GM19328 (cell line): ENCODE measurements around the gene THADA.

Experiments used
- ATAC-seq: cut with Tn5 transposase; IDR thresholded peaks from one replicate; pipeline ENCODE4 v1.9.1; 2021; ENCODE audit warnings: mild to moderate bottlenecking, moderate library complexity; ENCODE audit not compliant: unreplicated experiment

The THADA gene

DNA sequence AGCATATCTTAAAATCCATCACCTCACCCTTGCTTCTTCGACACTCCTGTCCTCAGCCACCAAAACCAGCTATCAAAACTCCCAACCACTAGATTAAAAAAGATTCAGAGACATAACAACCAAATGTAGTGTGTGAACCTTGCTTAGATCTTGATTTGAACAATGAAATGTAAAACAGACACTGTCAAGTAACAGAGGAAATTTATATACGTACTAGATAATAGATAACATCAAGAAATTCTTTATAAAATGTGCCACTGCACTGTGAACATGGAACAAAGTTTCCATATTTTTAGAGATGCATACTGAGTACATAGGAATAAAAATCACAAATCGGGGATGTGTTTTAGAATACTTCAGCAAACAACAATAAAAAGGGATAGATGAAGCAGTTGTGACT lies 86.0 kb downstream of the THADA start:
- ATAC-seq = no peak

DNA sequence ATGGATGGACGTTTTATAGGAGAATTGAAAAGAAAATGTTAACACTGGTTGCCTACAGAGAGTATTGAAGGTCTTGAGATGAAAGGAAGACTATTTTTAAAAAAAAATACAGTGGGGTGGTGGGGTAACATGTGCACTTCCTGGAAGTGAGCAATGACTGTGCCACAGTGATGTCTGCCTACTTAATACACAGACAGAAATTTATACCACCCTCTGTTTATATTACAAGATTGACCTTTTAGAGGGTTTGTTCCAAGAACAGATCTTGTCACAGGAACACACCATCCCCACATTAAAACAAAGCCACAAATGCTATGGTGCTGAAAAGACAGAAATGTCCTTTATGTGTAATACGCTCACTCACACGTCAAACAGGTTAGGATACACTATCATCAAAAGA lies 87.6 kb downstream of the THADA start:
- ATAC-seq = no peak

DNA sequence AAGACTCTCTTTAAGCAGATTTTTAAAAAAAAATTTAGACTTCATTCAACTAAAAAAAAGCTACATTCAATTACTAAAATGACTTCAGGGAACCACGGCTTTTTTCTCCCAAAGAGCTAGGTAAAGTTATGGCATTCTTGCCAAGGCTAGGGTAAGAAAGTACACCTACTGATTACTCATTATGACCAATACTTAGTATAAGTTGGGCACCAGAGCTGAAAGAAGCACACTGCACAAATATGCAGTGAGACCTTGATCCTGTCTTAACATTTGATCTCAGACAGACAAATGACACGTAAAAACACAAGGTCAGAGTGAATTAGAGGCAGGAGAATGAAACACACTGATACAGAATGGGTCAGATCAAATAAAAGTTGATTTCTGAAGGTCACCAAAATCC lies 88.7 kb downstream of the THADA start:
- no peak for ATAC-seq

DNA sequence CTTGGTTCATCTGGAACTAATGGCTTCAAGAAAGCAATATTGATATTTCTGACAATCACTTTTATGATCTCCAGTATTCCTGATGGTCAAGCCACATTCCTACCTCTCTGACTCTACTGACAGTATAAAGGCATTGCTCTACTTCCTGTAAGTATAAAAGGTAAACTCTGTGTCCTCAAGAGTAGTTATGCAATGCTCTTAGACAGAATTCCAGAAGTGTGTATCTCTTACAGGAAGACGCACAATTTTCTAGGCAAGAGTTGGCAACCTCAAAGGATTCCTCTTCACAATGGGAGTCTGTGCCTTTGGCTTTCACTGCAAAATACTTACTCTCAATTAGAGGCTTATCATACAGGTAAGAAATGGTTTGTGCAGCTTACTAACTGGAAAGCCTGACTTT lies 100.1 kb downstream of the THADA start:
- no peak for ATAC-seq

DNA sequence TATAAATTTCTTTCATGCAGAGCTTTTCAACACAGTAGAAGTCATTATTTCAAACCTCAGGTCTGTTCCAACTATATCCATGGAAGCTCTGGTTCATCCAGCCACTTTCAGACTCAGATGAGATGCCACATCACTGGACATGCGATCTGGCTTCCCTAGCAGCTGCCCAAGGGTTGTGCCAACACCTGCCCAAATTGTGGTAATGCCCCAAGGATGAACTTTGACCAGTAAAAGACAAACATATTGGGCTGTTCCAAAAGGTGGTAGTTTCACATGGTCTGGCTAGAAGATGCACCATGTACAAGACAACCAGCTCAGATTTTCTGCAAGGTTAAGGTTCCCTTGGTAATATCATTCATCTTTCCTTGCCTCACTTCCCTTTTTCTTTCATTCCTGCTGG lies 101.9 kb downstream of the THADA start:
- ATAC-seq = no peak

DNA sequence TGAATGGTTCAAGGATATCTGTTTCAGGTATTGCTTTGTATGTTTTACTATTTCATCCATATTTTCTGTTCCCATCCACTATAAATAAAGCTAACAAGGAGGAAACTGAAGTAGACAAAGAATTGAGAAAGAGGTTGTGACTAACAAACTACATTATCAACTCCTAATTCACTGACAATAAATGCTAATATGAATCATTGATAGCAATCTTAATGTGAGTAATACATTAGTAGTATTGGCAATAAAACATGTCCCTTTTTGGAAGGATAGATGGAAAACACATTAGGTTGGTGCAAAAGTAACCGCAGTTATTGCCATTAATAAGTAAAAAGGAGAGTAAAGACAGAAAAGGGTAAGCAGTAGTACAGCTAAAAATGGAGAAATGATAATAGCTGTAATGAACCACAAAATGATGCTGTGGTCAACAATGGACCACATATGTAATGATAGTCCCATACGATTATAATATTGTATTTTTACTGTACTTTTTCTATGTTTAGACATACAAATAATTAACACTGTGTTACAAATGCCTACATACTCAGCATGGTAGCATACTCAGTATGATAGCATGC lies 104.7 kb downstream of the THADA start:
- no peak for ATAC-seq

DNA sequence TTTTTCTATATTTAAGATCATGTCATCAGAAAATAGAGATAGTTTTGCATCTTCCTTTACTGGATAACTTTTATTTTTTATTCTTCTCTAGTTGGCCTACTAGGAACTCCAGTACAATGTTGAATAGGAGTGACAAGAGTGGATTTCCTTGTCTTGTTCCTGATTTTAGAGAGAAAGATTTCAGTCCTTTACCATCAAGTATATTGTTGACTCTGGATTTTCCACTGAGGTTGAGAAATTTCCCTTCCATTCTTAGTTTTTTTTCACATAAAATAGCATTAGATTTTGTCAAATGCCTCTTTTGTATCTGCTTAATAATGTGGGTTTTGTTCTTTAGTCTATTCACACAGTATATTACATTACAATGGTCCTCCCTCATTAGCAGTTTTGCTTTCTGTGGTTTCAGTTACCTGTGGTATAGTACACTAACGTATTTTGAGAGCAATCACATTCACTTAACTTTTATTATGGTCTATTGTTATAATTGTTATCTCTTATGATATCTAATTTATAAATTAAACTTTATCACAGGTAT lies 105.5 kb downstream of the THADA start:
- no peak for ATAC-seq

DNA sequence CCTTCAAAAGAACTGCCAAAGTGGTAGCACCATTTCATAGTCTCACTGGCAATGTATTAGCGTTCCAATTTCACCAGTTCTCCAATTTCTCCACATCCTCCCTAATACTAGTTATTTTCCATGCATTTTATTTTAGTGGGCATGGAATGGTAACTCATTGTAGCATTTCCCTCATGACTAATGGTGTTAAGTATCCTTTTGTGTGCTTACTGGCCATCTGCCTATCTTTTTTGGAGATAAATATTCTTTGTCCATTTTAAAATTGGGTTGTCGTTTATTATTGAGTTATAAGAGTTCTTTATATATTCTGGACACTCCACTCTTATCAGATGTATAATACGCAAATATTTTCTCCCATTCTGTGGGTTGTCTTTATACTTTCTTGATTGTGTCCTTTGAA lies 107.1 kb downstream of the THADA start:
- ATAC-seq = no peak

DNA sequence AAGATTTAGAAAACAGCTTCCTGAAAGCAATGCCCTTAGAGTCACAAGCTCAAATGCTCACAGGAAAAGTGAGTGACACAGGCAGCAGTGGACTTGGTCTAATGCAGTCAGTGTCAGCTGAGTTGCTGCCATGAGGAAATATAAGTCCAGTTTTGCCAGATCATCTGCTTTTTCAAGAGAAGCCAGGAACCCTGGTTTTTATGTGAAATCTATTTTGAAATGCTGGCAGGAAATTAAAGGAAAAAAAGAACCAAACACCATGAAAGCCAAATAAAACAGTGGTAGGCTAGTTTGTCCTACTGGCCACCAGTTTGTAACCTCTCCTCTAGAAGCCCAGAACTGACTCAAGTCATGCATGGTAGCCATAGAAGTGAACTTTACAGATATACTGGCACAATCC lies 109.2 kb downstream of the THADA start:
- ATAC-seq = no peak

DNA sequence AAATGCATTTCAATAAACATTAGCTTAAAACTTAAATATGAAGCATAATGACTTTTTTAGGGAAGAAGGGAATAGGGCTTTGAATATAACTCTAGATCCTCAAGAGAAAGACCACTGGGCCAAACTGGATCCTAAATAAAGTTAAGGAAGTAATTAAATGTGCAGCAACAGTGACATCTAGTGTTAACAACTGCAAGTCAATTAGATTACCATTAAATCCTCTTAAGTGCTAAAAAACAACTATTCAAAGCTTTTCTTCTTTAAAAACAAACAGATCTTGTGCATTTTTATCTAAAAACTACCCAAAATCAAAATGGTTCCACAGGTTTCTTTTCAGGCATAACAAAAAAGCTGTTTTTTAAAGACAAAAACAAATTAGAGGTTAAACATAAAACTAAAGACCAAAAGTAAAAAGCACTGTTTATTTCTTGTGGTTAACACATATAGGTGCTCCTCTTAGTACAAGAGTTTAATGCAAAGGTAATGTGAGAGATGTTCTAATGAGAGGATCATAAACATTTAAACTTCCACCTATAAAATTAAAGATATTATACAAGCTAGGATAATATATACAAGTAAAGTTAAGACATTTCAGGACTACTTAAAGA lies 111.4 kb downstream of the THADA start:
- ATAC-seq = no peak

DNA sequence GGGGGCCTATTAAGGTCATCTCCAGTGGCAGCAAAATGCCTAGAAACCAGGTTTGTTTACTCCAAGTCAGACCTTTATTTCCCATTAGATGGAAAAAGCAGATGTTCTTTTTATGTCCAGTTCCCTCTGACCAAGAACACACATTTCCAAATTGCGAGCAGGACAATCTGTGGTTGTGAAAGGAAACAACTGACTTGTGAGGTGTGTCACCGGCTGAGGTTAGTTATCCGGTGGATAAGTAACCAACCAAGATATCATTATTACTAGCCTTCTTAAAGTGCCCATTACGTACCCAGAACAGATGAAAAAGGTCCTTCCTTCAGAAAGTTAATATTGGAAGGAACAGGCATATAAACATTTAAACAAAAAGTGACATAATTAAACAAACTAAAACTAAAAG lies 112.9 kb downstream of the THADA start:
- no peak for ATAC-seq

DNA sequence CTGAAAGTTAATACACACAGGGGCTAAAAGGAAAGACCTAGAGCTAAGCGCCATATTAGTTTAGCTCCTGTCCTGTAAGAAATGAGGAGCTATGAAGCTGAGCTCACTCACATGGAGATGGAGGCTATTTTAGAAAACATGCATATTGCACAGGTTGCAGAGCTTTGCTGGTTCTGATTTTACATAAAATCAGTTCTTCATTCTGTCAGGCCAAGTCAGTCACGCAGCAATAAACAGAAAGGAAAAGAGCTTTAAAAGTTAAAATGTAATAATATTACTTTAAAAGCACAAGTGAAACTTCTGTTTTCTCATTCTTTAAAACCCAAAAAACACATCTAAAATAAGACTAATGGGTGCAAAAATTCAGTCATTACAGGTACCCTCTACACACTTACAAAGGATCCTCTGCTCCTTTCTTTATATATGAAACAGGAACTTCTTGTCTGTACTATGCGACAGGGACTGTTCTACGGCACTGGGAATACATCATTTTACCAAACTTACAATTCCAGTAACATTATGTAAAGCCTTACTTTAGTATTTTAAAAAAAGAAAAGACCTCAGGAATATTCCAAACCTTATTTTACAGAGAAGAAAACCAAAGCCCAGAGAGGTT lies 113.8 kb downstream of the THADA start:
- no peak for ATAC-seq

DNA sequence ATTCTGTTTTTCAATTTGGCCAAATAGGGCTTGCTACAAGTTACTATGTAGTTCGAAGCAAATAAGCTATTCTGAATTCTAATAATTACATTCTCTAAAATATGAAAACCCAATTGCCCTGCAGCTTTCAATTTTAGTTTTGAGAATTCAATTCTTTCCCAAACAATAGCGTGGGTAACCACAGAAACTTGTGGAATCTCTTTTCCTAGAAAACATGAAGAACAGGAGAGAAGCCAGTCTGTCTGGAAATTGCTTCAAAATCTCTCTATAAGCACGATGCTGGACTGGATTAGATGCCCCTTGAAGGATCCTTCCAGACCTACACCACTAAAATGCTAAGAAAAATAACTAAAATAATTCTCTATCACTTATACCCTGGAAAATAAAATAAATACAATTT lies 115.0 kb downstream of the THADA start:
- ATAC-seq = no peak

DNA sequence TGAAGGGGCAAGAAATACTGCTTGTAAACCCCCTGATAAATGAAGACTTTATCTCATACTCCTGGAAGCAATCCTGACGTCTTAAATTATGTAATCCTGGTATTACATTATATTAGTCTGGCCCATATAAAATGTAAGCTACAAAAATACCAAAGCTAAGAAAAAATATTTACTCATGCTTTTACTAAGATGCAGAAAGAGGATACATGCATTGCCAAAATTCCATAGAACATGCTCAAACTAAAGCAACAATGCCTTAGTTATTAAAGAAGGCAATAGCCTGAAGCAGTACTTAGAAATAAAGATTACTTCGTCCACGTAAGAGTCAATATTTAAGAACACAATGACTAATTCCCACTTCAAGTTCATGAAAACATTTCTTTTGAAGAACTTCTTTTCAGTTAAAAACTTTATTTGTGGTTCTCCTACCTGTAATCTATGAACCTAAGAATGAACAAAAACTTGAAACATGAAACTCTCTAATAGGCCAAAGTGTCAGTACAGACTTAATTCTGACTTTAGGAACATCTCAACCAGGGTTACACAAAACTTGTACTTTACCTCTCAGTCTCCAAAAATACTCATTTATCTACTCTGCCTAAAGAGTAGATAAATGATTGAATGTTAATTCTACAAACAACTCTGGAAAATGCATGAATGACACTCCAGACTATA lies 117.3 kb downstream of the THADA start:
- ATAC-seq = no peak

DNA sequence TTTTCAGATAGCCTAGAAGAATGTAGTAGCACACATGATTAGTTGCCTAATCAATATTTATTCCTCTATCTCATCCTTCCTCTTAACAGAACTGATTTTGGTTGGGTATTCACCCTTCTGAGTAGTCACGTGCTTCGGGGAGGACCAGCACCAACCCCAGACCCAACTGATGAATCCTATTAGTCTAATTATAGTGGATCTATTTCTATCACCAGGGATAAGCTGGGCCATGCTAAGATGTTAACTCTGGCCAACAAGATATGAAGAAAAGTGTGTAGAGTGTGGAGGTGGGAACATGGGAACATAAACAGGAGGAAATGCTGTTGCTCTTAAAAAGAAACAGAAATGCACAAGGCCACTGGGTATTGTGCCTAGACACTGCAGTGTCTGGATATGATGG lies 119.9 kb downstream of the THADA start:
- ATAC-seq = no peak

DNA sequence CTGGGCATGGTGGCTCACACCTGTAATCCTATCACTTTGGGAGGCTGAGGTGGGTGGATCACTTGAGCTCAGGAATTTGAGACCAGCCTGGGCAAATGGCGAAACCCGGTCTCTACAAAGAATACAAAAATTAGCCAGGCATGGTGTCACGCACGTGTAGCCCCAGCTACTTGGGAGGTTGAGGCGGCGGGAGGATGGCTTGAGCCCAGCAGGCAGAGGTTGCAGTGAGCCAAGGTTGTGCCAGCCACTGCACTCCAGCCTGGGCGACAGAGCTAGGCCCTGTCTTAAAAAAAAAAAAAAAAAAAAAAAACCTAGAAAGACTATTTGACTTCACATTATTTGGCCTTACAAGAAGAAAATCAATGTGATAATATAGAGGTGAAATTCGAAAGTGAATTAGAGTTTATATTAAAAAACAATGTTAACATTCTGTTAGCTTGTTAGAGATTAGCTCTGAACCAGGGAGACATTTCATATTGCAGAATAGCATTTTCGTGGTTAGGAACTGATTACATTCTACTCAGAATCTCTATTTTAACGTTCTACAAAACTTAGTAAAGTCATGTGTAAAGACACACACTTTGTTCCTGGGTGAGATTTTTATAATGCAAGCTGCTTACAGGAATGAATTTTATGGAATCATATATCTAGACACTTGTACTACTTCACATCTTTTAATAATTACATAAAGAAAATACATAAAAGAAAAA lies 120.5 kb downstream of the THADA start:
- no peak for ATAC-seq

DNA sequence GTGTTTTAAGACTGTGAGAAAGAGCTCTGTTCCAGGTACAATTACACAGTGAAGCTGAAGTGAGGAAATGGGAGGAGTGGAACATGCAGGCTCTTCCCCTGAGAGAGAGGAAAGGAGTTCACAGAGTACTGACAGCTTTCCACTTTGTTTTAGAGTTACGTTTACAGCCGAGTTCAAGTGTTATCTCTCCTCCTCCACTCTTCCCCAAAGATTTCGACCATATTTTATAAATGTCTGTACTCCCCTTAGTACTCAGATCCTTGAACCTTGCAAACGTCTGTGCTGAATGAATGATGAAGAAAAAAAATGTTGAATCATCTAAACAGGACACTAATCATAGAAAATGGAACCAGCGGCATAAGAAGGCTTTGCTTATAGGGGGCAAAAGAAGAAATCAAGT lies 121.6 kb downstream of the THADA start:
- ATAC-seq = no peak

DNA sequence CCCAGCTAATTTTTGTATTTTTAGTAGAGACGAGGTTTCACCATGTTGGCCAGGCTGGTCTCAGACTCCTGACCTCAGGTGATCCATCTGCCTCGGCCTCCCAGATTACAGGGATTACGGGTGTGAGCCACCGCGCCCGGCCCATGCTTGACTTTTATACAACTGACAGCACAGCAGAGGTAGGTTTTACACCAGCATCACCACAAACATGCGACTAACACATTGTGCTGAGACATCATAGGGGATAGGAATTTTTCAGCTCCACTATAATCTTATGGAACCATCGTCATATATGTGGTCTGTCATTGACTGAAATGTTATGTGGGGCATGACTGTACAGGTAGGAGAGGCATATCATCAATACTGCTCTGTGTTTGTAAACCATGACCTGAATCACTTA lies 122.1 kb downstream of the THADA start:
- no peak for ATAC-seq

DNA sequence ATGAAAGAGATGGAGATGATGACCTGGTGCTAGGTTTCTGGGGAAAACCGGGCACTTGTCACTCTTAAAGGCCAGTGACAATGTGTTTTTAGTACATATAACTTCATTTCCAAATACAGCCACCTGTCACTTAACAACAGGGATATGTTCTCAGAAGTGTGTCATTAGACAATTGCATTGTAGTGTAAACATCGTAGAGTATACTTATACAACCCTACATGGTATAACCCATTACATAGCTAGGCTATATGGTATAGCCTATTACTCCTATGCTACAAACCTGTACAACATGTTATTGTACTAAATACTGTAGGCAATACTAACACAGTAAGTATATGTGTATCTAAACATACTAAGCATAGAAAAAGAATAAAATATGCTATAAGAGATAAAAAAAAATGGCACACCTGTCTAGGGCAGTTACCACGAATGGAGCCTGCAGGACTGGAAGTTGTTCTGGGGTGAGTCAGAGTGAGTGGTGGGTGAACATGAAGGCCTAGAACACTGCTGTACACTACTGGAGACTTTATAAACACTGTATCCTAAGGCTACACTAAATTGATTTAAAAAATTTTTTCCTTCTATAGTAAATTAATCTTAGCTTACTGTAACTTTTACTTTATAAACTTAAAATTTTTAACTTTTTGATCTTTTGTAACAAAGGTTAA lies 123.2 kb downstream of the THADA start:
- ATAC-seq = no peak

DNA sequence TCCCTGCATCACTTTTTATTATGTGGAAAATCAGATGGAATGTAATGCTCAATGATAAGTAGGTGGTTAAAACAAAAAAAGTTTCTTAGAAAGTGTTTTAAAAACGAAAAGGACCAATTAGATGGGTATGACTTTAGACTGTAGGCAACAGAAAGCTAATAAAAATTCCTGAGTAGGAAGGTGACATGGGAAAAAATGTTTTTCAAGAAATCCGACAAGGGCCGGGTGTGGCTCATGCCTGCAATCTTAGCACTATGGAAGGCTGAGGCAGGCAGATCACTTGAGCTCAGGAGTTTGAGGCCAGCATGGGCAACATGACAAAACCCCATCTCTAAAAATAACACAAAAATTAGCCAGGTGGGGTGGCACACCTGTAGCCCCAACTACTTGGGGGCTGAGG lies 126.1 kb downstream of the THADA start:
- no peak for ATAC-seq

DNA sequence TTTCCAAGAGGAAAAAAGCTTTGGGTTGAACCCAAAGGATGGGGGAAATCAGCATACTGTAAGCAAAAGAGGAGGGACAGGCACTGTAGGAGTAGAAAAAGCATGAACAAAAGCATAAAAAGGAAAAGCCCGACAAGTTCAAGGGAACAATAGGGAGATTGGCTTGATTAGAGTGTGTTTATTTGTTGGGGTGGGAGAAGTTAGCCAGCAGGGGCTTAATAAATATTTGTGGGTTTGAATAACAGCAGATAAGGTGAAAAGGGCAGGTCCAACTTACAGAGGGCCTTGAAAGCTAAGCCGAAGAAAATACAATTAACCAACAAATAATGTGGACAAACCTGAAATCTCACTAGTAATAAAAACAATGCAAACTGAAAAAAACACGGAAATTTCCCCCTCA lies 126.7 kb downstream of the THADA start:
- no peak for ATAC-seq
